Amniotic epithelial cell (primary cell): ENCODE measurements around the gene DPM2.

Source experiments
- DNase-seq: peaks from one replicate; pipeline ENCODE4 v3.0.0-alpha.2; 2010; ENCODE audit warnings: low read depth

DPM2 gene

GRCh38 chr9:127918183-127919107, 19.2 kb downstream of the DPM2 start:
- no peak for DNase-seq

- no peak for DNase-seq
Measured at GRCh38 chr9:127917603-127918002, 20.1 kb downstream of the DPM2 start.

- peak; percentile 79 for DNase-seq
Measured at GRCh38 chr9:127916720-127917581, 20.7 kb downstream of the DPM2 start, which contains the start of gene ST6GALNAC4. Gene ST6GALNAC4 (minus strand): TSS chr9:127917041. CDS start chr9:127916419, 622 bp downstream.

- no peak for DNase-seq
Measured at GRCh38 chr9:127915801-127916719, 21.6 kb downstream of the DPM2 start.

- no peak for DNase-seq
Measured at GRCh38 chr9:127915325-127915752, 22.3 kb downstream of the DPM2 start.

GRCh38 chr9:127913682-127914081, 24.0 kb downstream of the DPM2 start:
- no peak for DNase-seq

GRCh38 chr9:127912882-127913281, 24.8 kb downstream of the DPM2 start:
- DNase-seq, result no peak

- DNase-seq, result no peak
Measured at GRCh38 chr9:127912296-127912695, 25.4 kb downstream of the DPM2 start.

GRCh38 chr9:127910613-127911205, 26.9 kb downstream of the DPM2 start:
- peak; percentile 42 for DNase-seq

GRCh38 chr9:127909839-127910273, 27.8 kb downstream of the DPM2 start:
- no peak for DNase-seq

GRCh38 chr9:127908660-127908926, 29.1 kb downstream of the DPM2 start:
- no peak for DNase-seq

GRCh38 chr9:127907867-127908659, 29.6 kb downstream of the DPM2 start:
- DNase-seq, result no peak

GRCh38 chr9:127905788-127906191, 31.9 kb downstream of the DPM2 start:
- DNase-seq, result no peak

- DNase-seq, result no peak
Measured at GRCh38 chr9:127905004-127905728, 32.5 kb downstream of the DPM2 start.

- DNase-seq, result no peak
Measured at GRCh38 chr9:127904561-127905003, 33.1 kb downstream of the DPM2 start.

GRCh38 chr9:127903557-127904475, 33.8 kb downstream of the DPM2 start:
- no peak for DNase-seq

- DNase-seq, result peak; percentile 61
Measured at GRCh38 chr9:127899128-127899943, 38.3 kb downstream of the DPM2 start, which contains the start of gene ST6GALNAC6. Gene ST6GALNAC6 (minus strand): TSS chr9:127899603. CDS start chr9:127897981, 1,622 bp downstream.
